ENCODE measurements around the gene NCAPG.
"Not testable (repeated sequence)": the region's sequence is repeated elsewhere in the genome, so short reads cannot be mapped to it uniquely, and the experiment has no call there.

The NCAPG gene

GRCh38 chr4:17788956-17789355, 21.8 kb upstream of the NCAPG start:
- DNase-seq = no peak

DNA sequence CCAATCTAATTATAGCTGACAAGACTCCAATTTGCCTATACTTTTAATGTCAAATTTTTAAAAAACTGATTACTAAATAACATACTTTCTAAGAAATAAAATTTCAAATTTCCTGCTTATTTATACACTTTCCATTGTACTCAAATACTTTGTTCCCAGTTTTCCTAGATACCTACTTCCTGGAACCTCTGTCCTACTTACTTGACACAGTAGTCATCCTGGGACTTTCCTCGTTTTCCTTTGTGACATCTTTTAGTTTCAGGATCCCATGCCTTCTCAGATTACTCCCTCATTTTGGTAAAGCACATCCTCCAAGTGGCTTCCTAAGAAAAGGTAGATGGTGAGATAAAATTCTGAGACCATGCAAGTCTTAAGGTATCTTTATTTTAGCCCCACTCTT, 16.0 kb upstream of the NCAPG start:
- no peak for DNase-seq

DNA sequence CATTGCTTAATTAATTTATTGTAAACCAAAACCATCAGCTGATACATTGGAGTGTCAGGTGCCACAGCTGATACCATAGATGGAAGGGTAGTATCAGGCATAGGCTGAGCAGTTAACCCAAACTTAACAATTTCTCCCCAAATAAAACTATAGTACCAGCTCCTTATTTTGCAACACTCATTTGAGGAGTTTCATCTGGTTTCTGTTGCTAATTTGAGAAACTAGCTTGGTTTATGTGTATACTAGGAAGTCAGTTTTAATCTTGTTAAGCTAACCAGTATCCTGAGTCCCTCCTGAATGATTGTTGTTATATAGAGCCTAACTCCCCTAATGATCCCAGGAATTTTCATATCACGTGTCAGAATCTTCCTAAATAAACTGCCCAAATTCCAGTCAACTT, 13.0 kb upstream of the NCAPG start:
- peak; percentile 27 for DNase-seq

- peak; percentile 55 for DNase-seq
Measured at GRCh38 chr4:17805580-17806155, 5.1 kb upstream of the NCAPG start.

DNA sequence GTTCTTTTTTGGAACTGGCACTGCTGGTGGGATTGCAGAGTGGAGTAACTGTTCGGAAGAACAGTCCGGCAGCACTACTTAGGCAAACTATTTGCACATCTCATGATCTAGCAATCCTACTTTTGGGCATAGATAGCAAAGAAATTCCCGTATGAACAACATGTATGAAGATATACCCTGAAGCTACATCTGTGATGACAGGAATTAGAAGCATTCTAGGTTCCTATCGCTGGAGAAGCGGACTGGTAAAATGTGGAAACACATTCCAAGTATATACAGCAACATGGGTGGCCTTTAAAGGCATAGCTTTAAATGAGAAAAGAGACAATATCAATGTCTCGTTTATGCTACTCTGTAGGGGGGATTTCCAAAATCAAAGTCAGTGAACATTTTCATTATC, 3.3 kb upstream of the NCAPG start:
- no peak for DNase-seq

GRCh38 chr4:17809667-17810066, 1.1 kb upstream of the NCAPG start:
- DNase-seq = no peak

GRCh38 chr4:17811078-17811603, 362 bp downstream of the NCAPG start:
- peak; percentile 40 for DNase-seq

DNA sequence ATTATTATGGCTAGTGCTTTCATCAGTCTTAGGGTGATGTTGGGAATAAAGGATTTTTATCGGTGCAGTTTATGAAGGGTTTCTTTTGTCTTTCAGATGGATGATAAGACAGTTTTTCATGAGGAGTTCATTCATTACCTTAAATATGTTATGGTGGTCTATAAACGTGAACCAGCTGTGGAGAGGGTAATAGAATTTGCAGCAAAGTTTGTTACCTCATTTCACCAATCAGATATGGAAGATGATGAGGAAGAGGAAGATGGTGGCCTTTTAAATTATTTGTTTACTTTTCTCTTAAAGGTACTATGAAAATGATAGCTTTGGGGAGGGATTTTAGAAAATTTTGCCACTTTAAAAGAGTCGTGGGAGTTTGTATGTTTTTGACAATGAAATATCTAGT, 1.3 kb downstream of the NCAPG start:
- no peak for DNase-seq

- no peak for DNase-seq
Measured at GRCh38 chr4:17812801-17813200, 2.0 kb downstream of the NCAPG start.

GRCh38 chr4:17814140-17814539, 3.4 kb downstream of the NCAPG start:
- no peak for DNase-seq

DNA sequence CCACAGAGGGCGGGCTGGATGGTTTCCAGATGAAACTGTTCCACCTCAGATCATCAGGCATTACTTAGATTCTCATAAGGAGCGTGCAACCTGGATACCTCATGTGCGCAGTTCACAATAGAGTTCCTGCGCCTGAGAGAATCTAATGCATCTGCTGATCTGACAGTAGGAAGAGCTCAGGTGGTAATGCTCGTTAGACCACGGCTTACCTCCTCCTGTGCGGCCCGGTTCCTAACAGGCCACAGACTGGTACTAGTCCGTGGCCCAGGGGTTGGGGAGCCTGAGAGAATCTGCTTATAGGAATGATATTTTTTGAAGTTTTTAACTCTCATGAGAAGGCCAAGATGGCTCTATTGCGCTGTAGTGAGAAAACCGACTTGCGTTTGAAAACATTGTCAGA, 5.4 kb downstream of the NCAPG start:
- DNase-seq = no peak

DNA sequence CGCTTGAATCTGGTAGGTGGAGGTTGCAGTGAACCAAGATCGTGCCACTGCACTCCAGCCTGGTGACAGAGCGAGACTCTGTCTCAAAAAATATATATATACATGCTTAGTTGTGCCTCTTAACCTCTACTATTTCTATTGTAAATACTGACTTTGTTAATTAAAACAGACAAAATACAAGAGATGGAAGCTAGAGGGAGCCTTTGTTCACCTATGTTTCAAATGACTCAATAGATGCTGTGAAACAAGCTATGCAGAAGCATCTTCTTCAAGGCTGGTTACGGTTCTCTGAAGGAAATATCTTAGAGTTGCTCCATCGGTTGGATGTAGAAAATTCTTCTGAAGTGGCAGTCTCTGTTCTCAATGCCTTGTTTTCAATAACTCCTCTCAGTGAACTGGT, 6.2 kb downstream of the NCAPG start:
- DNase-seq = peak; percentile 44

DNA sequence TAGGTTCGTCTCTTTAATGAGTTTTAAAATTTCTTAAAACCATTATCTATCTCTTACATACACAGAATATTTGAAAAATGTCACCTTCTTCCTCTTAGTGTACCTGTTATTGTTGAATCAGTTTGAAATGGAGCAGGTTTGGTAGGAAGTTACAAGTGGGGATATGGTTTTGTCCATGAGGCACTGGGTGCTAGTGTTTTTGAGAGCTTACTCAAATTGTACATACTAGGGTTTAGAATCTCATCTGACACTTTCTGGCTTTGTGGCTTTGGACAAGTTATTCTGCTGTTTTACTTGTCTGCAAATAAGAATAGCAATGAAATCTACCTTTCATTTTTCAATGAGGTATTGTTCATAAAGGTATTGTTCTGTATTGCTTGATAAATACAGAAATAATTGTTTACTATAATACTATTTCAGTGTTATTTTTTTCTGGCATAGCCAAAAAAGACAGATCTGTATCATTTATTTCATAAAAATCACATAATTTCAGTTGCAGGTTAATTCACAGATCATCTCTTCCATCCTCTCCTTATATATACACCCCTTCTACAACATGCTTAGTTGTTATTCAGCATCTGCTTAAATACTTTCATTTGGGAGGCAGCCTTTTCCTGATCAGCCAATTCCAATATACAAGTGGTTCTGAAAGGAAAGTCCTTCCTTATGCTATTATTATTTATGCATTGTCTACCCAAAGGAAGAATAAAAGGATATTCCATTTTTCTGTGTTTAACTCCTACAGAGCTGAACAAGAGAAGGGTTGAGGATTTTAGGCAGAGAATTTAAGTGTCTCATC, 13.3 kb downstream of the NCAPG start:
- DNase-seq = no peak

DNA sequence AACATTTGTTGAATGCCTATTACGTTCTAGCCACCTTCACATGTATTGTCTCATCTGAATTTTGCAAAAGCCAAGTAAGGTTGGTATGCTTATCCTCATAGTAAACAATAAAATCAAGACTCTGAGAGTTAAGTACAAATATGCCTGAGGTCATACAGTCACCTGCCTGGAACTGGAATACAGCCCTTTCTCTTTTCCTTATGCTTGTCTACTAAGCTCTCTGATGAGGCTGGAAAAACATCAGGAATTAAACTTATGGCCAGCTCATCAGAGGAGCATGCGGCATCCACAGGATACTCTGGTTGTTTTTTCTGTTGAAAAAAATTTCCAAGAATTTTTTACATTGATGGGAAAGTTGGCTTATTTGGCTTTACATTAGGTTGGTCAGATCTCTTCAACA, 35.5 kb downstream of the NCAPG start:
- DNase-seq = no peak

- not testable (repeated sequence) for DNase-seq
Measured at GRCh38 chr4:17850295-17850694, 39.5 kb downstream of the NCAPG start.

- no peak for DNase-seq
Measured at GRCh38 chr4:17851959-17852358, 41.2 kb downstream of the NCAPG start.

GRCh38 chr4:17854036-17854435, 43.3 kb downstream of the NCAPG start:
- DNase-seq = no peak

- no peak for DNase-seq
Measured at GRCh38 chr4:17859793-17860406, 49.1 kb downstream of the NCAPG start.

- DNase-seq = not testable (repeated sequence)
Measured at GRCh38 chr4:17861906-17862305, 51.1 kb downstream of the NCAPG start.

GRCh38 chr4:17865866-17866363, 55.1 kb downstream of the NCAPG start:
- no peak for DNase-seq

- no peak for DNase-seq
Measured at GRCh38 chr4:17866810-17867209, 56.0 kb downstream of the NCAPG start.

DNA sequence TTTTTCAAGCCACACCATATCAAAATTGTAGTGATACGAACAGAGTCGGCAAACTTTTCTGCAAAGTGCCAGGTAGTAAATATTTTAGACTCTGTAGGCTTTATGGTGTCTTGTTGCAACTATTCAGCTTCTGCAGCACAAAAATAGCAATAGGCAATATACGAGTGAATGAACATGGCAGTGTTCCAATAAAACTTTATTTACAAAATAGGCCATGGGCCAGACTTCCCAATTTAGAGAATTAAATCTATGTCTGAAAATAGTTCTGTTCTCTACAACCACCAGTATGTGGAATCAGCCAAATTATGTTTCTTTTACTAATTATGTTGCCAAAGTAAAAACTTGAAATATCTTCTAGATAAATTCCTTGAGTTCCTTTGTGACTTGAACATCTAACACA, 56.5 kb downstream of the NCAPG start:
- no peak for DNase-seq

DNA sequence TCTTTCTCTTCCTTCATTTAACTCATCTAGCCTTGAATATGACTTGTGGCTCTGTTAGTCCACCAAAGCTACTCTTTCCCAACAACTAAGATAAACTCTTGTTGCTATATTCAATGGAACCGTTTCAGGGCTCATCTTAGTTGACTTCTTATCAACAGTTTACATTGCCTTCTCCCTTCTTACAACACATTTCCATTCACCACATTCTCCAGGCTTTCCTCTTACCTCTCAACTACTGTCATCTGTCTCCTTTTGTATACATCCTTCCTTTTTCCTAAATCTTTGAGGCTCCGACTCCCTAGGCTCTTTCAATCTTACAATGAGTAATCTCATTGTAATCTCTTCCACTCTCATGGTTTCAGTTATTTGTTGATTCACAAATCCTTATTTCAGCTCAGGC, 58.5 kb downstream of the NCAPG start:
- no peak for DNase-seq

Measured in activated CD4-positive, alpha-beta T cell treated with anti-CD3 and anti-CD28 coated beads, Interleukin-10, Interleukin-2, amounts not matched to agents 100 ng/mL and 50 ng/mL, durations not matched to agents 16 hours and 8 hours (primary cell).